ENCODE data around the gene OPRL1.

OPRL1 gene

DNA sequence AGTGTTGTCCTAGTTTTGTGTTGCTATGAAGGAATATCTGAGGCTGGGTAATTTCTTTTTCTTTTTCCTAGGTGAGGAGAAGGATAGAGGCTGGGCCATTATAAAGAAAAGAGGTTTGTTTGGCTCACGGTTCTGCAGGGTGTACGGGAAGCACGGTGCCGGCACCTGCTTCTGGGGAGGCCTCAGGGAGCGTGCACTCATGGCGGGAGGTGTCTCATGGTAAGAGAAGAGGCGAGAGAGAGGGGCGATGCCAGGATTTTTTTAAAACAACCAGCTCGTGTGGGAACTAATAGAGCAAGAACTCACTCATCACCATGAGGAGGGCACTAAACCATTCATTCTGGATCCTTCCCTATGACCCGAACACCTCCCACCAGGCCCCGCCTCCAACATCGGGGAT, 41.7 kb downstream of the OPRL1 start:
- no peak for TF ChIP-seq TAF1 (IDR thresholded peaks at IDR 0.05; ENCODE audit: borderline replicate concordance, insufficient read depth, low read length)
- TF ChIP-seq POLR2AphosphoS5 (IDR thresholded peaks at IDR 0.05; ENCODE audit: low read depth, low read length) = no peak
- TF ChIP-seq SIN3A (IDR thresholded peaks at IDR 0.05; ENCODE audit: borderline replicate concordance, insufficient read depth, low read length) = no peak
- TF ChIP-seq, protein P1, sequence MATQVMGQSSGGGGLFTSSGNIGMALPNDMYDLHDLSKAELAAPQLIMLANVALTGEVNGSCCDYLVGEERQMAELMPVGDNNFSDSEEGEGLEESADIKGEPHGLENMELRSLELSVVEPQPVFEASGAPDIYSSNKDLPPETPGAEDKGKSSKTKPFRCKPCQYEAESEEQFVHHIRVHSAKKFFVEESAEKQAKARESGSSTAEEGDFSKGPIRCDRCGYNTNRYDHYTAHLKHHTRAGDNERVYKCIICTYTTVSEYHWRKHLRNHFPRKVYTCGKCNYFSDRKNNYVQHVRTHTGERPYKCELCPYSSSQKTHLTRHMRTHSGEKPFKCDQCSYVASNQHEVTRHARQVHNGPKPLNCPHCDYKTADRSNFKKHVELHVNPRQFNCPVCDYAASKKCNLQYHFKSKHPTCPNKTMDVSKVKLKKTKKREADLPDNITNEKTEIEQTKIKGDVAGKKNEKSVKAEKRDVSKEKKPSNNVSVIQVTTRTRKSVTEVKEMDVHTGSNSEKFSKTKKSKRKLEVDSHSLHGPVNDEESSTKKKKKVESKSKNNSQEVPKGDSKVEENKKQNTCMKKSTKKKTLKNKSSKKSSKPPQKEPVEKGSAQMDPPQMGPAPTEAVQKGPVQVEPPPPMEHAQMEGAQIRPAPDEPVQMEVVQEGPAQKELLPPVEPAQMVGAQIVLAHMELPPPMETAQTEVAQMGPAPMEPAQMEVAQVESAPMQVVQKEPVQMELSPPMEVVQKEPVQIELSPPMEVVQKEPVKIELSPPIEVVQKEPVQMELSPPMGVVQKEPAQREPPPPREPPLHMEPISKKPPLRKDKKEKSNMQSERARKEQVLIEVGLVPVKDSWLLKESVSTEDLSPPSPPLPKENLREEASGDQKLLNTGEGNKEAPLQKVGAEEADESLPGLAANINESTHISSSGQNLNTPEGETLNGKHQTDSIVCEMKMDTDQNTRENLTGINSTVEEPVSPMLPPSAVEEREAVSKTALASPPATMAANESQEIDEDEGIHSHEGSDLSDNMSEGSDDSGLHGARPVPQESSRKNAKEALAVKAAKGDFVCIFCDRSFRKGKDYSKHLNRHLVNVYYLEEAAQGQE (IDR thresholded peaks at IDR 0.05; ENCODE audit: insufficient read depth in 1 of 2, low read depth in 2 of 2, low read length in 2 of 2) = no peak
- TF ChIP-seq FOXP2 (optimal IDR thresholded peaks at IDR 0.05; ENCODE audit: borderline replicate concordance, extremely low read depth, extremely low read length, insufficient read depth) = no peak

DNA sequence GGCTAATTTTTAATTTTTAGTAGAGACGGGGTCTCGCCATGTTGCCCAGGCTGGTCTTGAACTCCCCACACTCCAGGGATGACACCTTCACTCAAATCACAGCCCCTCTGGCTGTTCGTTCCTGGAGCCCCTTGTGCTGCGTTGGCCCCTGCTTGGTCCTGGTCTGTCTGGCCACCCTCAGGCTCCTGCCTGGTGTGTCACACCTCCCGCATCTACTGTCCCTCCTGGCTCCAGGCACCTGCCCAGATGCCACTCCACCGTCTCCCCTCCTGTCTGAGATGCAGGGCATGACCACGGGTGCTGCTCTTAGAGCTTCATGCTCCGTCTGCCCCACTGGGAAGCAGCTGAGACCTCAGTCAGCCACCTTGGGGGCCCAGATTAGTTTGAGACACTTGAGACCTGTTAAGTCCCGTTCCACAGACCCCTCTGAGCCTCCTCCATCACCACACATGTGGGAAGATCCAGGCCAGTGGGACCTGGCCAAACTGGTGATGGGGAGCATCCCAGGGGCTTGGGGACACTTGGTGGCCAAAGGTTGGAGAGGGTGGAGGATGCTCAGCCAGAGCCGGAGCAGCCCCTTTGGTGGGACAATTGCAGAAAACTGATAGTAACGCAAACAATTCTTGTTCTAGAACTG, 49.4 kb downstream of the OPRL1 start:
- TF ChIP-seq SIN3A (IDR thresholded peaks at IDR 0.05; ENCODE audit: borderline replicate concordance, insufficient read depth, low read length) = no peak
- no peak for TF ChIP-seq POLR2AphosphoS5 (IDR thresholded peaks at IDR 0.05; ENCODE audit: low read depth, low read length)
- no peak for TF ChIP-seq FOXP2 (optimal IDR thresholded peaks at IDR 0.05; ENCODE audit: borderline replicate concordance, extremely low read depth, extremely low read length, insufficient read depth)
- TF ChIP-seq, protein P1 (IDR thresholded peaks at IDR 0.05; ENCODE audit: insufficient read depth in 1 of 2, low read depth in 2 of 2, low read length in 2 of 2) = no peak
- no peak for TF ChIP-seq TAF1 (IDR thresholded peaks at IDR 0.05; ENCODE audit: borderline replicate concordance, insufficient read depth, low read length)

DNA sequence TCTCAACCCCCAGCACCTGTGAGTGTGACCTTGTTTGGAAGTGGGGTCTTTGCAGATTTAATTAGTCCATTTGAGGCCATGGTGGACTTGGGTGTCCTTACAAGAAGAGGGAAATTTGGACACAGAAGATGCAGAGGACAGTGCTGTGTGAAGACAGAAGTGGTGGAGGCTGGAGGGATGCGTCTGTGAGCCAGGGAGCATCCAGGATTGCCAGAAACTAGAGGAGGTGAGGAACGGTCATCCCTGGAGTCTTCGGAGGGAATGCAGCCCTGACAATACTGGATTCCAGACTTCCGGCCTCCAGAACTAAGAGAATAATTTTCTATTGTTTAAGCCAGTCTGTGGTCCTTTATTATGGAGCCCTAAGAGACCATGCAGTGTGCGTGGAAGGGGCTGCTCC, 50.4 kb downstream of the OPRL1 start:
- no peak for TF ChIP-seq POLR2AphosphoS5 (IDR thresholded peaks at IDR 0.05; ENCODE audit: low read depth, low read length)
- no peak for TF ChIP-seq SIN3A (IDR thresholded peaks at IDR 0.05; ENCODE audit: borderline replicate concordance, insufficient read depth, low read length)
- TF ChIP-seq TAF1 (IDR thresholded peaks at IDR 0.05; ENCODE audit: borderline replicate concordance, insufficient read depth, low read length) = no peak
- TF ChIP-seq, protein P1 (IDR thresholded peaks at IDR 0.05; ENCODE audit: insufficient read depth in 1 of 2, low read depth in 2 of 2, low read length in 2 of 2) = no peak
- no peak for TF ChIP-seq FOXP2 (optimal IDR thresholded peaks at IDR 0.05; ENCODE audit: borderline replicate concordance, extremely low read depth, extremely low read length, insufficient read depth)

DNA sequence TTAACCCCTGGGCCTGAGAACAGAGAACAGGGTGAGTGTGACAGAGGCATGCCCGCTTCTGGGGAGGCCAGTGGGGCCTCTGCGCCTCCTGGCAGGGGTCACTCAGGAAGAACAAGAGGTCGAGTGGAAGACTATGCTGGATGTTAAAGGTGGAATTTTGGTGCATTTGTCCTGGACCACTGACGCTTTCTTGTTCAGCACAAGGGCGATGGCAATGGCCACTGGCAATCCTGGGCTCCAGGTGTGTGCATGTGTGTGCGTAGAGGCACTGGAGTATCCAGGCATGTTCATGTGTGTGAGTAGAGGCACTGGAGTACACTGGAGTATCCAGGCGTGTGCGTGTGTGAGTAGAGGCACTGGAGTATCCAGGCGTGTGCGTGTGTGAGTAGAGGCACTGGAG, 51.0 kb downstream of the OPRL1 start:
- TF ChIP-seq, protein P1 (IDR thresholded peaks at IDR 0.05; ENCODE audit: insufficient read depth in 1 of 2, low read depth in 2 of 2, low read length in 2 of 2) = no peak
- TF ChIP-seq TAF1 (IDR thresholded peaks at IDR 0.05; ENCODE audit: borderline replicate concordance, insufficient read depth, low read length) (no peak), POLR2AphosphoS5 (IDR thresholded peaks at IDR 0.05; ENCODE audit: low read depth, low read length) (no peak), SIN3A (IDR thresholded peaks at IDR 0.05; ENCODE audit: borderline replicate concordance, insufficient read depth, low read length) (no peak), FOXP2 (optimal IDR thresholded peaks at IDR 0.05; ENCODE audit: borderline replicate concordance, extremely low read depth, extremely low read length, insufficient read depth) (no peak)
